ENCODE measurements around the gene BRINP3.

DNA sequence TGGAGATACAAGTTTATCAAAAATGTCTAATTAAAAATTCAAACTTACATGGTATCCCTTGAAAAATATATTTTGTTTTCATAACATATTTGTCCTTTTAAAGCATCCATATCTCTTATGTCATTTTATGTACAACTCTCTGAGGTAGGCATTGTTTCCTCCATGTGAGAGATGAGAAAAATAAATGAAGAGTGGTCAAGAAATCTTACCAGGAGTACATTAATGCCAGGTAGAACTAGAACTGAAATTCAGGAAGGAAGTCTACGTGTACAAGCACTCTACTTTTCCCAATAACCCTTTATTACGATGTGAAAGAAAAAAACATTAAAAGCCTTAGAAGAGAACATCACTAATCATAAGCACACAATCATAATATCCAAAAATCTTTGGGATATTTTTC, 5.6 kb downstream of the BRINP3 start:
- TF ChIP-seq, protein P1, sequence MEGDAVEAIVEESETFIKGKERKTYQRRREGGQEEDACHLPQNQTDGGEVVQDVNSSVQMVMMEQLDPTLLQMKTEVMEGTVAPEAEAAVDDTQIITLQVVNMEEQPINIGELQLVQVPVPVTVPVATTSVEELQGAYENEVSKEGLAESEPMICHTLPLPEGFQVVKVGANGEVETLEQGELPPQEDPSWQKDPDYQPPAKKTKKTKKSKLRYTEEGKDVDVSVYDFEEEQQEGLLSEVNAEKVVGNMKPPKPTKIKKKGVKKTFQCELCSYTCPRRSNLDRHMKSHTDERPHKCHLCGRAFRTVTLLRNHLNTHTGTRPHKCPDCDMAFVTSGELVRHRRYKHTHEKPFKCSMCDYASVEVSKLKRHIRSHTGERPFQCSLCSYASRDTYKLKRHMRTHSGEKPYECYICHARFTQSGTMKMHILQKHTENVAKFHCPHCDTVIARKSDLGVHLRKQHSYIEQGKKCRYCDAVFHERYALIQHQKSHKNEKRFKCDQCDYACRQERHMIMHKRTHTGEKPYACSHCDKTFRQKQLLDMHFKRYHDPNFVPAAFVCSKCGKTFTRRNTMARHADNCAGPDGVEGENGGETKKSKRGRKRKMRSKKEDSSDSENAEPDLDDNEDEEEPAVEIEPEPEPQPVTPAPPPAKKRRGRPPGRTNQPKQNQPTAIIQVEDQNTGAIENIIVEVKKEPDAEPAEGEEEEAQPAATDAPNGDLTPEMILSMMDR (tag by site-specific recombination; IDR thresholded peaks at IDR 0.05): no peak
- TF ChIP-seq IKZF3 (tag by site-specific recombination; IDR thresholded peaks at IDR 0.05): no peak
- no peak for TF ChIP-seq ZNF221 (tag by site-specific recombination; IDR thresholded peaks at IDR 0.05; ENCODE audit: borderline replicate concordance)
- no peak for TF ChIP-seq TCF7L2 (IDR thresholded peaks at IDR 0.05; ENCODE audit: borderline replicate concordance, low read depth, low read length)
- TF ChIP-seq, protein P2, sequence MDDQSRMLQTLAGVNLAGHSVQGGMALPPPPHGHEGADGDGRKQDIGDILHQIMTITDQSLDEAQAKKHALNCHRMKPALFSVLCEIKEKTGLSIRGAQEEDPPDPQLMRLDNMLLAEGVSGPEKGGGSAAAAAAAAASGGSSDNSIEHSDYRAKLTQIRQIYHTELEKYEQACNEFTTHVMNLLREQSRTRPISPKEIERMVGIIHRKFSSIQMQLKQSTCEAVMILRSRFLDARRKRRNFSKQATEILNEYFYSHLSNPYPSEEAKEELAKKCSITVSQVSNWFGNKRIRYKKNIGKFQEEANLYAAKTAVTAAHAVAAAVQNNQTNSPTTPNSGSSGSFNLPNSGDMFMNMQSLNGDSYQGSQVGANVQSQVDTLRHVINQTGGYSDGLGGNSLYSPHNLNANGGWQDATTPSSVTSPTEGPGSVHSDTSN (CRISPR knock-in tag; IDR thresholded peaks at IDR 0.05): no peak
- TF ChIP-seq YY2 (tag by site-specific recombination; IDR thresholded peaks at IDR 0.05): no peak
- TF ChIP-seq, protein P3, sequence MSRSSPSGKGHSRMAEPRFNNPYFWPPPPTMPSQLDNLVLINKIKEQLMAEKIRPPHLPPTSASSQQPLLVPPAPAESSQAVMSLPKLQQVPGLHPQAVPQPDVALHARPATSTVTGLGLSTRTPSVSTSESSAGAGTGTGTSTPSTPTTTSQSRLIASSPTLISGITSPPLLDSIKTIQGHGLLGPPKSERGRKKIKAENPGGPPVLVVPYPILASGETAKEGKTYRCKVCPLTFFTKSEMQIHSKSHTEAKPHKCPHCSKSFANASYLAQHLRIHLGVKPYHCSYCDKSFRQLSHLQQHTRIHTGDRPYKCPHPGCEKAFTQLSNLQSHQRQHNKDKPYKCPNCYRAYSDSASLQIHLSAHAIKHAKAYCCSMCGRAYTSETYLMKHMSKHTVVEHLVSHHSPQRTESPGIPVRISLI (tag by site-specific recombination; IDR thresholded peaks at IDR 0.05): no peak

All from HEK293 (cell line).